Ammon's horn (tissue), 1 donor: Measurements from ENCODE around the gene PSMC4.
"Not testable (repeated sequence)": the region's sequence is repeated elsewhere in the genome, so short reads cannot be mapped to it uniquely, and the experiment has no call there.

Experiments used
- DNase-seq: peaks from one replicate; pipeline ENCODE4 v3.0.0-alpha.2; 2016; ENCODE audit warnings: low spot score

PSMC4 gene

DNA sequence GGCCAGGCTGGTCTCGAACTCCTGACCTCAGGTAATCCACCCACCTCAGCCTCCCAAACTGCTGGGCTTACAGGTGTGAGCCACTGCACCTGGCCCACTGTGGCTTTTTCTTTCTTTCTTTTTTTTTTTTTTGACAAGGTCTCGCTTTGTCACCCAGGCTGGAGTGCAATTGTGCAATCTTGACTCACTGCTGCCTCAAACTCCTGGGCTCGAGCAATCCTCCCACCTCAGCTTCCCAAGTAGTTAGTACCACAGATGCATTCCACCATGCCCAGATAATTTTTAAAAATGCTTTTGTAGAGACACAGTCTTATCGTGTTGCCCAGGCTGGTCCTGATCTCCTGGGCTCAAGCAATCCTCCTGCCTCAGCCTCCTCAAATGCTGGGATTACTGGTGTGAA lies 24.4 kb upstream of the PSMC4 start:
- no peak for DNase-seq

DNA sequence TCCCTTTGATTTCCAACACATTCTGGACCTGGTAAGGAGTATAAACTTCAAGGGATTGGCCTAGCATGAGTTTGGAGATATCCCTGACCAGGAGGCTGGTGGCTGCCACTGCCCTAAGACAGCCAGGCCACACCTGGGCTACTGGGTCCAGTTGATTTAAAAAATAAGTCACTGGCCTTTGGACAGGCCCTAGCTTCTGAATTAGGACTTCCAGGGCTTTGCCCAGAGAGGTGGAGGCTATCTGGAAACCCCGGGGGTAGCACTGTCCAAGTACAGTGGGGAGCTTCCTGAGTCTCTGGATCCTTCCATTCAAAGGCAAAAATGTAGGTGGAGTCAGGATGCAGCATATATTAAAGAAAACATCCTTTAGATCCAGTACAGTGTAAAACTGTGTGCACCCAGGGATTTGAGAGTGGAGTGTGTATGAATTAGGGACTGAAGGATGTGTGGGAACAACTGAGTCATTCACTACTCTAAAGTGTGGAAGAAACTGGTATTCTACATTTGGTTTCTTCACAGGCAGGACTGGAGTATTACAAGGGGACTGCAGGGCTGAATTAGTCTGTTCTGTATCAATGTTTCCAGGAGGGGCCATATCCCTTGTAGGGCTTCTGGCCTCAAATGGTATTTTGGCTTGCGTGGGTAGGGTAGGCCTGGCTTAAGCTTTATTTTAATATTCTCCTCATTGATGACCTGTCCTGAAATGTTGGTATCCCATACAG lies 21.8 kb upstream of the PSMC4 start:
- DNase-seq, result no peak

DNA sequence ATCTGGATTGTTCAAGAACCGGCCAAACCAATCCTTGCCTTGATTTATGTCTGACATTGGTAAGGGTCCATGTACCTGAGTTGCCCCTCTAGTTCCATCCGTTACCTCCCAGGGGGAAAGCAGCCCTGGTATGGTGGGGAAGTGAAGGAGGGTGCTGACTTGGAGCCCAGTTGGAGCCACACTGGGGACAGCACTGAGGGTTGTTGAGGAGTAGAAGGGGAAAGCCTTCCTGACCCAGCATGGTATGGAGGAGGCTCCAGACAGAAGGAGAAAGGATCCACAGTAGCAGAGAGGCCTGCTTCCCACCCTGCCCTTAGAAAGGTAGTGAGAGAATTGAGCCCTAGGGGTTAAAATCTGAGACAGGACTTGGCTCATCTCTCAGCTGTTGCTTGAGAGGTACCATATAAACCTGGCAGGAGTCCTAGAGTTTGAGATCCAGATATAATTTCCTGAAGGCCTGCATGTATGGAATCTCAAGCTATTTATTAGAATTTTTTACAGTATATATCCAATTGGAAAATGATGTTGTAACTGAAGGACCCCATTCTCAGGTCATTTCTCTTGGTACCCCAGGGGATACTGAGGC lies 19.8 kb upstream of the PSMC4 start:
- DNase-seq, result no peak

DNA sequence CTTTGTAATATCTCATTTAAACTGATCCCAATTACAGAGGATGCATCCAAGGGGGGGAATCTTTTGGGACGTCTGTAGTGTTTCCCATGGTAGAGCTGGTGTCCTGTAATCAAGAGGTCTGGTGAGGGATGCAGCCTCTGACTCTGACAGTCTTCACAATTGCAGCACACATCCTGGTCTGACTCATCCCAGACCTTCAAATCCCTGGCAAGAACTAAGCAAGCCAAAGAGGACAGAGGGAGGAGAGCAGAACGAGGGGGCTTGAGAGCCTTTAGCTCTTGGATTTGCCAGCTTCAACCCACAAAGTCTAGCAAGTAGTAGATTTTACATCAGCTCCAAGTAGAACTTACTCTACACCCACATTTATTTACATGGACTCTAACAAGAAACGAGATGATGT lies 19.3 kb upstream of the PSMC4 start:
- DNase-seq, result no peak

DNA sequence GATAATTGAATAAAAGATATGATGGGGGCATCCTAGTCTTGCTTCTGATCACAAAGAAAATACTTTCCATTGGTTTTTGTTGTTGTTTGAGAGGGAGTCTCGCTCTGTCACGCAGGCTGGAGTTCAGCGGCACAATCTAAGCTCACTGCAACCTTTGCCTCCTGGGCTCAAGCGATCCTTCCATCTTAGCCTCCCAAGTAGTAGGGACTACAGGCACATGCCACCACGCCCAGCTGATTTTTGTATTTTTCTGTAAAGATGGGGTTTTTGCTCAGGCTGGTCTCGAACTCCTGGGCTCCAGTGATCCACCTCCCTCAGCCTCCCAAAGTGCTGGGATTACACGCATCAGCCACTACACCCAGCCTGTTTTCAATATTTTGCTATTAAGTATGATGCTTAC lies 17.1 kb upstream of the PSMC4 start:
- DNase-seq, result no peak

DNA sequence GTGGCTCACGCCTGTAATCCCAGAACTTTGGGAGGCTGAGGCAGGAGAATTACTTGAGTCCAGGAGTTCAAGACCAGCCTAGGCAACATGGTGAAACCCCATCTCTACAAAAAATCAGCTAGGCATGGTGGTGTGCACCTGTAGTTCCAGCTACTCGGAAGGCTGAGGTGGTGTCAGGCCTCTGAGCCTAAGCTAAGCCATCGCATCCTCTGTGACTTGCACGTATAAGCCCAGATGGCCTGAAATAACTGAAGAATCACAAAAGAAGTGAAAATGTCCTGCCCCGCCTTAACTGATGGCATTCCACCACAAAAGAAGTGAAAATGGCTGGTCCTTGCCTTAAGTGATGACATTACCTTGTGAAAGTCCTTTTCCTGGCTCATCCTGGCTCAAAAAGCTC lies 13.1 kb upstream of the PSMC4 start:
- DNase-seq, result not testable (repeated sequence)

DNA sequence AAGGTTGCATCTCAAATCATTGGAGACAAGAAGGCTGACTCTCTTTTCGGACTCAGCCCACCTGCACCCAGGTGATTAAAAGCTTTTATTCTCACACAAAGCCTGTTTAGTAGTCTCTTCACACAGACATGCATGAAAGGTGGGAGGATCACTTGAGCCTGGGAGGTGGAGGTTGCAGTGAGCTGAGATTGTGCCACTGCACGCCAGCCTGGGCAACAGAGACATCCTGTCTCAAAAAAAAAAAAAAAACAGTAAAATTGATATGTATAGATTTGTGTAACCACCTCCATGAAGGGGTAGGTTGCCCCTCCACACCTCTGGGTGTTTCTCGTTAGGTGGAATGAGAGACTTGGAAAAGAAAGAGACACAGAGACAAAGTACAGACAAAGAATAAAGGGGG lies 12.0 kb upstream of the PSMC4 start:
- DNase-seq, result not testable (repeated sequence)

DNA sequence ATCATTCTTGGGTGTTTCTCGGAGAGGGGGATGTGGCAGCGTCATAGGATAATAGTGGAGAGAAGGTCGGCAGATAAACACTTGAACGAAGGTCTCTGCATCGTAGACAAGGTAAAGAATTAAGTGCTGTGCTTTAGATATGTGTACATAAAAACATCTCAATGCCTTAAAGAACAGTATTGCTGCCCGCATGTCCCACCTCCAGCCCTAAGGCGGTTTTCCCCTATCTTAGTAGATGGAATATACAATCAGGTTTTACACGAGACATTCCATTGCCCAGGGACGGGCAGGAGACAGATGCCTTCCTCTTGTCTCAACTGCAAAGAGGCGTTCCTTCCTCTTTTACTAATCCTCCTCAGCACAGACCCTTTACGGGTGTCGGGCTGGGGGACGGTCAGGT lies 11.6 kb upstream of the PSMC4 start:
- DNase-seq, result not testable (repeated sequence)

DNA sequence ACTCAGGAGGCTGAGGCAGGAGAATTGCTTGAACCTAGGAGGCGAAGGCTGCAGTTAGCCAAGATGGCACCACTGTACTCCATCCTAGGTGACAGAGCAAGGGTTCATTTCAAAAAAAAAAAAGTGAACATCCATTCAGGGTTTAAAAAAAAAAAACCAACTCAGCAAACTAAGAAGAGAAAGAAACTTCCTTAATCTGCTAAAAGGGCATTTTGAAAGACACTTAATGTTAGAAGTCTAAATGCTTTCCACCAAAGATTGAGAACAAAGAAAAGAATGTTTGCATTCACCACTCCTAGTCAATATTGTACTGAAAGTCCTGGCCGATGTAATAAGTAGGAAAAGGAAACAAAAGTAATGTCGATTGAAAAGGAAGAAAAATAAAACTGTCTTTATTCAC lies 7.1 kb upstream of the PSMC4 start:
- DNase-seq, result no peak

DNA sequence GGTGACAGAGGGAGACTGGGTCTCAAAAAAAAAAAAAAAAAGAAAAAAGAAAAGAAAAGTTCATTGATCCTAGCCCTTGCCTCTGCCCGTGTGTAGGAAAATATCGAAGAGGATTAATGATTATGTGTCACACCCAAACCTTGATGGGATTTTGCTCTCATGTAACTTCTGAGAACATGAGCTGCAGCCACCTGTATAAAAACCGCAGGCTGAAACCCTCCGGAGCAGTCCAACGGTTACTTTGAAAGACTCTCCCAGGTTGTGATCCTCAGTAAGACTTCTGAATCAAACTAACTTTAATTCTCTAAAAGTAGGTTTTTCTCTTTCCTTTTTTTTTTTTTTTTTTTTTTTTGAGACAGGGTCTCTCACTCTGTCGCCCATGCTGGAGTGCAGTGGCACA lies 4.3 kb upstream of the PSMC4 start:
- DNase-seq, result no peak

DNA sequence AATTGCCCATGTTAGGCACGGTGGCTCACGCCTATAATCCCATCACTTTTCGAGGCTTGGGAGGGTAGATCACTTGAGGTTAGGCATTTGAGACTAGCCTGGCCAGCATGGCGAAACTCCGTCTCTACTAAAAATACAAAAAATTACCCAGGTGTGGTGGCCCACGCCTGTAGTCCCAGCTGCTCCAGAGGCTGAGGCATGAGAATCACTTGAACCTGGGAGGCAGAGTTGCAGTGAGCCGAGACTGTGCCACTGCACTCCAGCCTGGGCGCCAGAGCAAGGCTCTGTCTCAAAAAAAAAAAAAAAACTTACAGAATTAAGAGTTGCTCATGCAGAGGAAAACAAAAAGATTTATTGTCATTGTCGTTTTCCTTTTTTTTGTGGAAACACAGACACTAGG lies 3.4 kb upstream of the PSMC4 start:
- DNase-seq, result no peak

DNA sequence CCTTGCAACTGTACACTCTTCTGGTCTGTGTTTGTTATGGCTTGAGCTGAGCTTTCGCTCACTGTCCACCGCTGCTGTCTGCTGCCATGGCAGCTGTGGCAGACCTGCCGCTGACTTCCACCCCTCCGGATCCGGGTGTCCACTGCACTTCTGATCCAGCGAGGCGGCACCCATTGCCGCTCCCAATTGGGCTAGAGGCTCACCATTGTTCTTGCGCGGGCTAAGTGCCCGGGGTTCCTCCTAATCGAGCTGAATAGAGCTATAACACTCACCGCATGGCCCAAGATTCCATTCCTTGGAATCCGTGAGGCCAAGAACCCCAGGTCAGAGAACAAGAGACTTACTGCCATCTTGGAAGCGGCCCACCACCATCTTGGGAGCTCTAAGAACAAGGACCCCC lies 2.2 kb upstream of the PSMC4 start:
- DNase-seq, result no peak

DNA sequence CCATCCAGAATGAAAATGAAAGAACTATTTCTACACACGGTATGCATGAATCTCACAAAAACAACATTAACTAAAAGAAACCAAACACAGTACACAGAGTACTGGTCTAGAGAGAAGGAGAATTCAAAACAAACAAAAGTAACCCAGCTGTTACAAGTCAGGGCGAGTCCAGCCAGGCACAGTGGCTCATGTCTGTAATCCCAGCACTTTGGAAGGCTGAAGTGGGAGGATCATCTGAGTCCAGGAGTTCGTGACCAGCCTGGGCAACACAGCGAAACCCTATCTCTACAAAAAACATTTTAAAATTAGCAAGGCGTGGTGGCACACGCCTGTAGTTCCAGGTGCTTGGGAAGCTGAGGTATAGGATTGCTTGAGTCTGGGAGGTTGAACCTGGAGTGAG lies 1.7 kb upstream of the PSMC4 start:
- no peak for DNase-seq

DNA sequence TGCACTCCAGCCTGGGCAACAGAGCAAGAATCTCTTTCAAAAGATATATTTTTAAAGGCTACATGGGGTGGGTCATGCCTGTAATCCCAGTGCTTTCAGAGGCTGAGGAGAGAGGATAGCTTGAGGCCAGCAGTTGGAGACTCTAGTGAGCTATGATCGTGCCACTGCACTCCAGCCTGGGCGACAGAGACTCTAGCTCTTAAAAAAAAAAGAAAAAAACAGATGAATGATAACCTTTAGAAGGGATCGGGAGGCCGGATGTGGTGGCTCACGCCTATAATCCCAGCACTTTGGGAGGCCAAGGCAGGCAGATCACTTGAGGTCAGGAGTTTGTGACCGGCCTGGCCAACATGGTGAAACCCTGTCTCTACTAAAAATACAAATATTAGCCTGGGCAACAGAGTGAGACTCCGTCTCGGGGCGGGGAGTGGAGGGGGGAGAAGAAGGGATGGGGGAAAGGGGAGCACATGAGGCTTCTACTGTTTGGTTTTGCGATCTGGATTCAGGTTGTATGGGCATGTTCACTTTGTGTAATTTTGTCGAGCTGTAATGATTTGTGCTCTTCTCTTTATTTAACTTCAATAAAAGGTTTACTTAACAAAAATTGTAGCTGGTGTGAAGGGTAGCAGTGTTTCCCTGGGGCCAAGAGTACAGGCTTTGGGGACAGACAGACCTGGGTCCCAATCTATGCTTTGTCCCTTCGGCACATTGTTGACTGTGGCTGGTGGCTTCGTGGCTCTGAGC lies 1.1 kb upstream of the PSMC4 start:
- DNase-seq, result no peak

DNA sequence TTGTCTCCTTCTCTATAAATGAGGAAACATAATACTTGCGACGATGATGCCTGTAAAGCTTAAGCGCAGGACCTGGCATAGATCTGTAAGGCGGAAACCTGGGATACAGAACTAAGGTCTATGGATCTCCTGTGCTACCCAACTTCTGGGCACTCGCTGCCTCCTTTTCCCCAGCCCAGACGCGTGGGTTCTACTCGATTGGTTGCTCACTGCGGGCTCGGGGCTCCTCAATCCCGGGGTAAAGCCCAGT lies 615 bp upstream of the PSMC4 start:
- DNase-seq, result no peak

DNA sequence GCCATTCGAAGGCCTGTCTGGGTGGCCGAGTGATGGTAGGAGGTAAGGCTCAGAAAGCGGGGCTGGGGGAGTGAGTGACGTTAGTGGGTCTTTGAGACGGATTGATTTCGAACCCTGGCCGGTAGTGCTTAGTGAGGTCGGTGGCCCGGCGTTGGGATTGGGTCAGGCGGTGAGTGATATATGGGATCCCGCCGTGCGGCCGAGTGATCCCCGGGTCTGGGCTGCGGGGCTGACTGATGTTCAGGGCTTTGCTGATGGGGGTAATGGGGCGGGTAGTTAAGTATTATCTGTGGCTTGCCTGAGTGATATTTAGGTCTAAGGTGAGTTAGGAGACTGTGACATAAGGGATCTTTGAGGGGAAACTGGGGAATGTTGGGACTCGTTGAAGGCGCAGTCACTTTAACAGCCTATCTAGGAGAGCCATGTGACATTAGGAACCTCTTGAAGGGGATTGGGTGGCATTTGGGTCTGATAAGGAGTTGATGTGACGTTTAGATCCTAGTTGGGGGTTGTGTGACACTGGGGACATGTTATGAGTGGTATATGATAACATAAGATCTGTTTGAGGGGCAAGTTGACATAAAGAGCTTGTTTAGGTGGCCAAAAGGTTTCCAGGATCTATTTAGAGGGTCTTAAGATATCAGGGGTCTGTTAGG lies 543 bp downstream of the PSMC4 start:
- no peak for DNase-seq

DNA sequence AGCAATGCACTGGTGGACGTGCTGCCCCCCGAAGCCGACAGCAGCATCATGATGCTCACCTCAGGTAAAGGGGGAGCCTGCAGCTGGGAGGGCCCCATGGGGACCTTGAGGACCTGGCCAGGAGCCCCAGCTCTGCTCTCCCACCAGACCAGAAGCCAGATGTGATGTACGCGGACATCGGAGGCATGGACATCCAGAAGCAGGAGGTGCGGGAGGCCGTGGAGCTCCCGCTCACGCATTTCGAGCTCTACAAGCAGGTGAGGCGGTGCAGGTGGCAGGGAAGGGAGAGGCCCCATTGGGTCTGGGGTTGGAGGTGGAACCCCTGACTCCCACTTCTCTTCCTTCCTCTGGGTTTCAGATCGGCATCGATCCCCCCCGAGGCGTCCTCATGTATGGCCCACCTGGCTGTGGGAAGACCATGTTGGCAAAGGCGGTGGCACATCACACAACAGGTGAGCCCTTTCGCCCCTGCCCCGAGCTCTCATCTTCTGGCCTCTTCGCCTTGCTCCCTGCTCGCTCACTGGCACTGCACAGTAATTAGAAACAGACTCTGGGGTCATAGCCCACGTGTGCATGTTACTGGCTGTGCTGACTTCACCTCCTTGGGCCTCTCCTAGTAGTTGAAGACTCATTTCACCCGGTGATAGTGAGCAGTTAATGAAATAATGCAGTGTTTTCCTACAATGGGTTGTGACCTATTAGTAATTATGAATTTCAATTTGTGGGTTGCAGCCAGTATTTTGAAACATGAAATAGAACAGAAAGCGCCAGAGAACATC lies 3.6 kb downstream of the PSMC4 start:
- DNase-seq, result no peak

DNA sequence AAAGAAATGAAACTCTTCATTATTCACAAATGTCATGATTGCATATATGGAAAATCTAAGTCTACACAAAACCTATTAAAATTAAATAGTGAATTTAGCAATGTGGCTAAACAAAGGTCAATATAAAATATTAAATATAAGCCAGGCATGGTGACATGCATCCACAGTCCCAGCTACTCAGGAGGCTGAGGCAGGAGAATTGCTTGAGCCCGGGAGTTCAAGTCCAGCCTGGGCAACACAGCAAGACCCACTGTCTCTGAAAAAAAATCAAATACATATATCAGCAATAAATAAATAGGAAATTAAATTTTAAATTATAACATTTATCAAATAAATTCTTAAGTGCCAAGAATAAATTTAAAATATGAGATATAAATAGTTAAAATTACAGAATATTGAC lies 11.9 kb downstream of the PSMC4 start:
- DNase-seq, result no peak

DNA sequence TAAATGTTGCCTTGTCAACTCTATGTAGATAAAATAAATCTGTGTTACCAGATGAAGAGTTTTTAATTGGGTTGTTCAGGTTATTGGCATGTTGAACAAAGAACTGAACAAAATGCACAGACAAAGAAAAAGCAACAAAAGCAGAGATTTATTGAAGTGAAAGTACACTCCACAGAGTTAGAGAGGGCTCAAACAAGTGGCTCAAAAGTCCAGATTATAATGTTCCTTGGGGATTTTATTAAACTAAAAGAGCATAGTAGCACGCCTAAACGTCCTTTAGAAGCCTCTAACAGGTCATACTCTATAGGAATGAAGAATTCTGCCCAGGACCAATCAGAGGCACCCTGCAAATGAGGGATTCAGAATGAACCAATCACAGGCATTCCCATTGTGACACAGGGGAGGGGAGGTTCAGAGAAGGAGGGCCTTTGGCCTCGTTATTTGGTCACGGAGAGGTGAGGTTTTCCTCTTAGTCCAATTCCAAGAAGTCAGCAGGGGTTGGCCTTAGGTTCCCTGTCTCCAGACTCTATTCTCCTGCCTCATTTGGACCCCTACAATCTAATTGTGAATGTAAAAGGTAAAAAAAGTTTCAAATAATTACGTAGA lies 12.8 kb downstream of the PSMC4 start:
- no peak for DNase-seq

DNA sequence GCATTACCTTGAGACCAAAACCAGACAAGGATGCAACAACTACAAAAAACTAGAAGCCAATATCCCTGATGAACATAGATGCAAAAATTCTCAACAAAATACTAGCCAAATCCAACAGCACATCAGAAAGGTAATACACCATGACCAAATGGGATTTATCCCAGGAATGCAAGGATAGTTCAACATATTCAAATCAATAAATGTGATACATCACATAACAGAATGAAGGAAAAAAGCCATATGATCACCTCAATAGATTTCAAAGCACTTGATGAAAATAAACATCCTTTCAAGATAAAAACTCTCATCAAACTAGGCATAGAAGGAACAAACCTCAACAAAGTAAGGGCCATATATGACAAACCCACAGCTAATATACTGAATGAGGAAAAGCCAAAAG lies 15.7 kb downstream of the PSMC4 start:
- no peak for DNase-seq

DNA sequence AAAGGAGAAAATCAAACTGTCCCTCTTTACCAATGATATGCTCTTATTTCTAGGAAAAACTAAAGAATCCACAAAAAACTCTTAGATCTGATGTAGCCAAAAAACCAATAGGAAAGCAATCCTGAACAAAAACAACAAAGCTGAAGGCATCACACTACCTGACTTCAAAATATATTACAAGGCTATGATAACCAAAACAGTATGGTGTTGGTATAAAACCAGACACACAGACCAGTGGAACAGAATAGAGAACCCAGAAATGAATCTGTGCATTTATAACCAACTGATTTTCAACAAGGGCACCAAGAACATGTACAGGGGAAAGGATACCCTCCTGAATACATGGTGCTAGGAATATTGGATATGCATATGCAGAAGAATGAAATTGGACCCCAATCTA lies 16.2 kb downstream of the PSMC4 start:
- DNase-seq, result no peak

DNA sequence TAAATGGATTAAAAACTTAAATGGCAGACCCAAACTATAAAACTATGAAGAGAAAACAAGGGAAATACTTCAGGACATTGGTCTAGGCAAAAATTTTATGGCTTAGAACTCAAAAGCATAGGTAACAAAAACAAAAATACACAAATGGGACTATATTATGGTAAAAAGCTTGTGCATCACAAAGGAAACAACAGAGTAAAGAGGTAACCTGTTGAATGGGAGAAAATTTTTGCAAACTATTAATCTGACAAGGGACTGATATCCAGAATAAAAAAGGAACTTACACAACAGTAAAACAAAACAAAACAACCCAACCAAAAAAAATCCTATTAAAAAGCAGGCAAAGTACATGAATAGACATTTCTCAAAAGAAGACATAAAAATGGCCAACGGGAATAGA lies 16.6 kb downstream of the PSMC4 start:
- DNase-seq, result no peak
